ENCODE results near the gene NDRG3. TPM values are rescaled to one million over a fixed set of nuclear protein-coding genes. Genes with fewer than 3 reads are reported as not detected.
"Not testable (repeated sequence)": the region's sequence is repeated elsewhere in the genome, so short reads cannot be mapped to it uniquely, and the experiment has no call there.

Gene NDRG3
- total and polyA plus RNA-seq, 12 donors, result 29.0 to 91.4 (median 53.0) TPM

GRCh38 chr20:36712775-36713174 lies 33.1 kb downstream of the NDRG3 start:
- no peak for DNase-seq
- Histone ChIP-seq H3K4me3 (no peak overlapping the region), H3K27me3 (no peaks in the 10 kb centered on the region), H3K36me3 (replicated peaks in 1 of 2) (no peaks in the 10 kb centered on the region), H3K9me3 (replicated peaks in 1 of 3) (no peaks in the 10 kb centered on the region), H3K27ac (no peak overlapping the region), H3K4me1 (replicated peaks in 1 of 2) (peaks cover 0 to 6% of the 10 kb centered on the region in 2 donors)
- WGBS, 4 donors, result 40 to 100% (median 58%) methylated on average over 1 of the region's 1 CpG
- intact Hi-C loops (cut with DNase I), result no loop called here
- TF ChIP-seq POLR2A (IDR thresholded peaks at IDR 0.05), result no peak
- TF ChIP-seq CTCF (IDR thresholded peaks at IDR 0.05), result no peak

- TF ChIP-seq POLR2A (IDR thresholded peaks at IDR 0.05), result no peak
- no peak for TF ChIP-seq CTCF (IDR thresholded peaks at IDR 0.05)
- Histone ChIP-seq H3K27me3 (no peaks in the 10 kb centered on the region), H3K9me3 (replicated peaks in 1 of 3) (no peaks in the 10 kb centered on the region), H3K4me1 (replicated peaks in 1 of 2) (peaks cover 0 to 6% of the 10 kb centered on the region in 2 donors), H3K27ac (no peak overlapping the region), H3K4me3 (no peak overlapping the region), H3K36me3 (replicated peaks in 1 of 2) (no peaks in the 10 kb centered on the region)
- intact Hi-C loops (cut with DNase I), result no loop called here
- DNase-seq, result no peak
- 75 to 83% (median 82%) methylated on average over 5 of the region's 5 CpGs for WGBS, 4 donors
Measured at GRCh38 chr20:36709126-36709525, 36.8 kb downstream of the NDRG3 start.

GRCh38 chr20:36703530-36703929 lies 42.4 kb downstream of the NDRG3 start:
- no peak overlapping the region for H3K27ac ChIP-seq
- intact Hi-C loops (cut with DNase I), result no loop called here
- no peak for DNase-seq
- no peaks in the 10 kb centered on the region for H3K4me1 ChIP-seq (replicated peaks in 1 of 2)
- no peaks in the 10 kb centered on the region for H3K9me3 ChIP-seq (replicated peaks in 1 of 3)
- H3K36me3 ChIP-seq (replicated peaks in 1 of 2), result no peaks in the 10 kb centered on the region
- no peak overlapping the region for H3K4me3 ChIP-seq
- 85 to 92% (median 91%) methylated on average over 4 of the region's 4 CpGs for WGBS, 4 donors
- no peak for TF ChIP-seq CTCF (IDR thresholded peaks at IDR 0.05)
- TF ChIP-seq POLR2A (IDR thresholded peaks at IDR 0.05), result no peak
- H3K27me3 ChIP-seq, result no peaks in the 10 kb centered on the region

GRCh38 chr20:36700438-36700837 lies 45.5 kb downstream of the NDRG3 start:
- Histone ChIP-seq H3K27me3 (no peaks in the 10 kb centered on the region), H3K36me3 (replicated peaks in 1 of 2) (no peaks in the 10 kb centered on the region), H3K9me3 (replicated peaks in 1 of 3) (no peaks in the 10 kb centered on the region), H3K27ac (no peak overlapping the region), H3K4me3 (no peak overlapping the region), H3K4me1 (replicated peaks in 1 of 2) (no peaks in the 10 kb centered on the region)
- whole genome bisulfite sequencing, 4 donors, result 62 to 71% (median 66%) methylated on average over 3 of the region's 3 CpGs
- no peak for TF ChIP-seq POLR2A (IDR thresholded peaks at IDR 0.05)
- TF ChIP-seq CTCF (IDR thresholded peaks at IDR 0.05), result no peak
- intact Hi-C loops (cut with DNase I), result no loop called here
- DNase-seq, result no peak

- intact Hi-C loops (cut with DNase I); H3K27me3 ChIP-seq: not testable (repeated sequence)
- WGBS, 4 donors, result 86 to 91% (median 90%) methylated on average over 8 of the region's 8 CpGs
Measured at GRCh38 chr20:36695467-36695866, 50.4 kb downstream of the NDRG3 start.

More at GRCh38 chr20:36695467-36695866, 50.4 kb downstream of the NDRG3 start:
- not testable (repeated sequence) for H3K27ac ChIP-seq; H3K4me3 ChIP-seq; H3K36me3 ChIP-seq (replicated peaks in 1 of 2); H3K9me3 ChIP-seq (replicated peaks in 1 of 3); H3K4me1 ChIP-seq (replicated peaks in 1 of 2); DNase-seq
